ENCODE results near the gene PCDHA10. TPM values are rescaled to one million over a fixed set of nuclear protein-coding genes. Genes with fewer than 3 reads are reported as not detected.
"Not testable (repeated sequence)": the region's sequence is repeated elsewhere in the genome, so short reads cannot be mapped to it uniquely, and the experiment has no call there.

Gene PCDHA10
- total RNA-seq, 1 donor from 2014 or later = 0.25 TPM

DNA sequence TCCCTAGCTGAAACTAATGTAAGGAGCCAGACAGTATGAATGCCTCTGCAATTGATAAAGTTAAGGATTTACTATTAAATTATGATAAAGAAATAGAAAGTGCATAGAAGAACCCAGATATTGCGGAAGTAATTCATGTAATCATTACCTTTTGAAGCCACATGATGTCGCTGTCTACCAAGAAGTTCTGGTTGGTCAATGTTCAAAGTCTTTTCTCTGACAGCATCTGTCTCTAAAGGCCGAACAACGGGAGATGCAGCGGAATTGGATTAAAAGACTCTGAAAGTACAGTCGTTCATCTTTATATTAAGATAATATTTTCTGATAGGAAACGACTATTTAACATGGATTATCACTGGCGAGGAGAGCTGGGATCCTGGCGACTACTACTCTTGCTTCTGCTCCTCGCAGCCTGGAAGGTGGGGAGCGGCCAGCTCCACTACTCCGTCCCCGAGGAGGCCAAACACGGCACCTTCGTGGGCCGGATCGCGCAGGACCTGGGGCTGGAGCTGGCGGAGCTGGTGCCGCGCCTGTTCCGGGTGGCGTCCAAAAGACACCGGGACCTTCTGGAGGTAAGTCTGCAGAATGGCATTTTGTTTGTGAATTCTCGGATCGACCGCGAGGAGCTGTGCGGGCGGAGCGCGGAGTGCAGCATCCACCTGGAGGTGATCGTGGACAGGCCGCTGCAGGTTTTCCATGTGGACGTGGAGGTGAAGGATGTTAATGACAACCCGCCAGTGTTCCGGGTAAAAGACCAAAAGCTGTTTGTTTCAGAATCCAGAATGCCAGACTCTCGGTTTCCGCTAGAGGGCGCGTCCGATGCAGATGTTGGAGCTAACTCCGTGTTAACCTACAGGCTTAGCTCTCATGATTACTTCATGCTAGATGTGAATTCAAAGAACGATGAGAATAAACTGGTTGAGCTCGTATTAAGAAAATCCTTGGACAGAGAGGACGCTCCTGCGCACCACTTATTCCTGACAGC lies 14.4 kb upstream of the PCDHA10 start, which contains the start of gene PCDHA8:
PCDHA8 (plus strand) TSS at position 210 of the 985 bp plus-strand sequence; CDS start at position 345, 135 bp downstream.
- no peak for TF ChIP-seq POLR2AphosphoS5 (IDR thresholded peaks at IDR 0.05; ENCODE audit: insufficient read depth in 1 of 2, low read depth in 1 of 2)
- TF ChIP-seq, protein P1, sequence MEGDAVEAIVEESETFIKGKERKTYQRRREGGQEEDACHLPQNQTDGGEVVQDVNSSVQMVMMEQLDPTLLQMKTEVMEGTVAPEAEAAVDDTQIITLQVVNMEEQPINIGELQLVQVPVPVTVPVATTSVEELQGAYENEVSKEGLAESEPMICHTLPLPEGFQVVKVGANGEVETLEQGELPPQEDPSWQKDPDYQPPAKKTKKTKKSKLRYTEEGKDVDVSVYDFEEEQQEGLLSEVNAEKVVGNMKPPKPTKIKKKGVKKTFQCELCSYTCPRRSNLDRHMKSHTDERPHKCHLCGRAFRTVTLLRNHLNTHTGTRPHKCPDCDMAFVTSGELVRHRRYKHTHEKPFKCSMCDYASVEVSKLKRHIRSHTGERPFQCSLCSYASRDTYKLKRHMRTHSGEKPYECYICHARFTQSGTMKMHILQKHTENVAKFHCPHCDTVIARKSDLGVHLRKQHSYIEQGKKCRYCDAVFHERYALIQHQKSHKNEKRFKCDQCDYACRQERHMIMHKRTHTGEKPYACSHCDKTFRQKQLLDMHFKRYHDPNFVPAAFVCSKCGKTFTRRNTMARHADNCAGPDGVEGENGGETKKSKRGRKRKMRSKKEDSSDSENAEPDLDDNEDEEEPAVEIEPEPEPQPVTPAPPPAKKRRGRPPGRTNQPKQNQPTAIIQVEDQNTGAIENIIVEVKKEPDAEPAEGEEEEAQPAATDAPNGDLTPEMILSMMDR (IDR thresholded peaks at IDR 0.05) = no peak
- no peak for TF ChIP-seq POLR2A (IDR thresholded peaks at IDR 0.05)
- no peaks in the 10 kb centered on the region for H3K27me3 ChIP-seq
- H3K4me1 ChIP-seq = no peaks in the 10 kb centered on the region
- intact Hi-C loops (cut with DNase I) = no loop called here
- no peak for DNase-seq (ENCODE audit: extremely low spot score in 2 of 2)
- no peak within 1 kb of the TSS for H3K4me3 ChIP-seq
- H3K36me3 ChIP-seq = no peaks in the 10 kb centered on the region
- H3K9me3 ChIP-seq = peaks cover 13% of the 10 kb centered on the region
- H3K27ac ChIP-seq = no peak within 1 kb of the TSS

DNA sequence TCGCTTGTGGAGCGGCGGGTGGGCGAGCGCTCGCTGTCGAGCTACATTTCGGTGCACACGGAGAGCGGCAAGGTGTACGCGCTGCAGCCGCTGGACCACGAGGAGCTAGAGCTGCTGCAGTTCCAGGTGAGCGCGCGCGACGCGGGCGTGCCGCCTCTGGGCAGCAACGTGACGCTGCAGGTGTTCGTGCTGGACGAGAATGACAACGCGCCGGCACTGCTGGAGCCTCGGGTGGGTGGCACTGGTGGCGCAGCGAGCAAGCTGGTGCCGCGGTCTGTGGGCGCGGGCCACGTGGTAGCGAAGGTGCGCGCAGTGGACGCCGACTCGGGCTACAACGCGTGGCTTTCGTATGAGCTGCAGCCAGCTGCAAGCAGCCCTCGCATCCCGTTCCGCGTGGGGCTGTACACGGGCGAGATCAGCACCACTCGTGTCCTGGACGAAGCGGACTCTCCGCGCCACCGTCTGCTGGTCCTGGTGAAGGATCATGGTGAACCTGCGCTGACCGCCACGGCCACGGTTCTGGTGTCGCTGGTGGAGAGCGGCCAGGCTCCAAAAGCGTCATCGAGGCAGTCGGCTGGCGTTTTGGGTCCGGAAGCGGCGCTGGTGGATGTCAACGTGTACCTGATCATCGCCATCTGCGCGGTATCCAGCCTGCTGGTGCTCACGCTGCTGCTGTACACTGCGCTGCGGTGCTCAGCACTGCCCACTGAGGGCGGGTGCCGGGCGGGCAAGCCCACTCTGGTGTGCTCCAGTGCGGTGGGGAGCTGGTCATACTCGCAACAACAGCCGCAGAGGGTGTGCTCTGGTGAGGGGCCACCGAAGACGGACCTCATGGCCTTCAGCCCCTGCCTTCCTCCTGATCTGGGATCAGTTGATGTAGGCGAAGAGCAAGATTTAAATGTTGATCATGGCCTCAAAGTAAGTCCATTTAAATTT lies 12.6 kb upstream of the PCDHA10 start:
- H3K4me3 ChIP-seq = no peak overlapping the region
- H3K27me3 ChIP-seq = no peaks in the 10 kb centered on the region
- intact Hi-C loops (cut with DNase I) = no loop called here
- TF ChIP-seq POLR2AphosphoS5 (IDR thresholded peaks at IDR 0.05; ENCODE audit: insufficient read depth in 1 of 2, low read depth in 1 of 2) (no peak), POLR2A (IDR thresholded peaks at IDR 0.05) (no peak)
- TF ChIP-seq, protein P1 (IDR thresholded peaks at IDR 0.05) = no peak
- no peaks in the 10 kb centered on the region for H3K4me1 ChIP-seq
- no peaks in the 10 kb centered on the region for H3K36me3 ChIP-seq
- peaks cover 13% of the 10 kb centered on the region for H3K9me3 ChIP-seq
- no peak overlapping the region for H3K27ac ChIP-seq
- DNase-seq (ENCODE audit: extremely low spot score in 2 of 2) = peak in 1 of 2 donors; percentile 77

DNA sequence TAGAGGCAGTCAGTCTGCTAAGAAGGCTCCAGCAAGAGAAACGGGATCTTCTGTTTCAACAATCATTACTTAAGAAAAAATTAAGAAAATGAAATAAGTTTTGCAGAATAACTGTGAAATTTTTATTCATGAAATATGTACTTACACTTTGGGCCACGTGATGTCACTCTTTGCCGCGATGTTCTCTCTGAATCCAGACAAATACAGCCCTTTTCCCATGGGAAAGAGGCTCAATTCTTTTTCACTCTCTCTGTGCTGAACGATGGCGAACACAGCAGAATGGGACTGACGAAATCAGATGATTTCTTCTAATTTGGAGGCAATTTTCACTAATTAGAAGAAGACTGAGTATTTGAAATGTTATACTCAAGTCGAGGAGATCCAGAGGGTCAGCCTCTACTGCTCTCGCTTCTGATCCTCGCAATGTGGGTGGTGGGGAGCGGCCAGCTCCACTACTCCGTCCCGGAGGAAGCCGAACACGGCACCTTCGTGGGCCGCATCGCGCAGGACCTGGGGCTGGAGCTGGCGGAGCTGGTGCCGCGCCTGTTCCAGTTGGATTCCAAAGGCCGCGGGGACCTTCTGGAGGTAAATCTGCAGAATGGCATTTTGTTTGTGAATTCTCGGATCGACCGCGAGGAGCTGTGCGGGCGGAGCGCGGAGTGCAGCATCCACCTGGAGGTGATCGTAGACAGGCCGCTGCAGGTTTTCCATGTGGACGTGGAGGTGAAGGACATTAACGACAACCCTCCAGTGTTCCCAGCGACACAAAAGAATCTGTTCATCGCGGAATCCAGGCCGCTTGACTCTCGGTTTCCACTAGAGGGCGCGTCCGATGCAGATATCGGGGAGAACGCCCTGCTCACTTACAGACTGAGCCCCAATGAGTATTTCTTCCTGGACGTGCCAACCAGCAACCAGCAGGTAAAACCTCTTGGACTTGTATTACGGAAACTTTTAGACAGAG lies 7.3 kb upstream of the PCDHA10 start, which contains the start of gene PCDHA9:
PCDHA9 (plus strand) TSS at position 244 of the 964 bp plus-strand sequence; CDS start at position 358, 114 bp downstream.
- intact Hi-C loops (cut with DNase I) = not testable (repeated sequence)

DNA sequence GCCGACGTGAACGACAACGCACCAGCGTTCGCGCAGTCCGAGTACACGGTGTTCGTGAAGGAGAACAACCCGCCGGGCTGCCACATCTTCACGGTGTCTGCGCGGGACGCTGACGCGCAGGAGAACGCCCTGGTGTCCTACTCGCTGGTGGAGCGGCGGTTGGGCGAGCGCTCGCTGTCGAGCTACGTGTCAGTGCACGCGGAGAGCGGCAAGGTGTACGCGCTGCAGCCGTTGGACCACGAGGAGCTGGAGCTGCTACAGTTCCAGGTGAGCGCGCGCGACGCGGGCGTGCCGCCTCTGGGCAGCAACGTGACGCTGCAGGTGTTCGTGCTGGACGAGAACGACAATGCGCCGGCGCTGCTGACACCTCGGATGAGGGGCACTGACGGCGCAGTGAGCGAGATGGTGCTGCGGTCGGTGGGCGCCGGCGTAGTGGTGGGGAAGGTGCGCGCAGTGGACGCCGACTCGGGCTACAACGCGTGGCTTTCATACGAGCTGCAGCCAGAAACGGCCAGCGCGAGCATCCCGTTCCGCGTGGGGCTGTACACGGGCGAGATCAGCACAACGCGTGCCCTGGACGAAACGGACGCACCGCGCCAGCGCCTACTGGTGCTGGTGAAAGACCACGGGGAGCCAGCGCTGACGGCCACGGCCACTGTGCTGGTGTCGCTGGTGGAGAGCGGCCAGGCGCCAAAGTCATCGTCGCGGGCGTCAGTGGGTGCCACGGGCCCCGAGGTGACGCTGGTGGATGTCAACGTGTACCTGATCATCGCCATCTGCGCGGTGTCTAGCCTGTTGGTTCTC lies 5.7 kb upstream of the PCDHA10 start:
- intact Hi-C loops (cut with DNase I) = not testable (repeated sequence)

More for the DNA sequence above, 7.3 kb upstream of the PCDHA10 start, which contains the start of gene PCDHA9:
- H3K27me3 ChIP-seq; H3K36me3 ChIP-seq; H3K27ac ChIP-seq; H3K4me3 ChIP-seq; H3K9me3 ChIP-seq; DNase-seq (ENCODE audit: extremely low spot score in 2 of 2); H3K4me1 ChIP-seq: not testable (repeated sequence)

More for the DNA sequence above, 5.7 kb upstream of the PCDHA10 start:
- H3K4me3 ChIP-seq; H3K27me3 ChIP-seq; DNase-seq (ENCODE audit: extremely low spot score in 2 of 2); H3K9me3 ChIP-seq; H3K4me1 ChIP-seq; H3K36me3 ChIP-seq; H3K27ac ChIP-seq: not testable (repeated sequence)

All from vagina (tissue), 2 donors.